Measurements from ENCODE around the gene BICDL1.

DNA sequence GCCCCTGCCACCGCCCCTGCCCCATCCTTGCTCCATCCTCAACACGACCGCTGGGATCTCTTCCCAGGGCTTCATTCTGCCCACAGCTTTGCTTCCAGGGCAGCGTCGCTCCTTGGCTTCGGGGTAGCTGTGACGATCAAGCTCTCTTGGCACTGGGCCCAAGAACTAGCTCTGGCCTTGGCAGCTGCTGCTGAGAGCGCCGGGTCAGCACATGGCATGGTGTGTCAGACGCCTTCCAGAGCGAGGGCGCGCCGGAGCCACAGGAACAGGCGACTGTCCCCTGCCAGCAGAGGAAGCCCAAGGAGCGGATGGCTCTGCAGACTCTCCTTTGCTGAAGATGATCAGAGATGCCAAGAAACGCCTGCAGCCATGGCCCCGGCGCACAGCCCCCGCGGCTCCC lies 111.6 kb downstream of the BICDL1 start:
- TF ChIP-seq, protein P1, sequence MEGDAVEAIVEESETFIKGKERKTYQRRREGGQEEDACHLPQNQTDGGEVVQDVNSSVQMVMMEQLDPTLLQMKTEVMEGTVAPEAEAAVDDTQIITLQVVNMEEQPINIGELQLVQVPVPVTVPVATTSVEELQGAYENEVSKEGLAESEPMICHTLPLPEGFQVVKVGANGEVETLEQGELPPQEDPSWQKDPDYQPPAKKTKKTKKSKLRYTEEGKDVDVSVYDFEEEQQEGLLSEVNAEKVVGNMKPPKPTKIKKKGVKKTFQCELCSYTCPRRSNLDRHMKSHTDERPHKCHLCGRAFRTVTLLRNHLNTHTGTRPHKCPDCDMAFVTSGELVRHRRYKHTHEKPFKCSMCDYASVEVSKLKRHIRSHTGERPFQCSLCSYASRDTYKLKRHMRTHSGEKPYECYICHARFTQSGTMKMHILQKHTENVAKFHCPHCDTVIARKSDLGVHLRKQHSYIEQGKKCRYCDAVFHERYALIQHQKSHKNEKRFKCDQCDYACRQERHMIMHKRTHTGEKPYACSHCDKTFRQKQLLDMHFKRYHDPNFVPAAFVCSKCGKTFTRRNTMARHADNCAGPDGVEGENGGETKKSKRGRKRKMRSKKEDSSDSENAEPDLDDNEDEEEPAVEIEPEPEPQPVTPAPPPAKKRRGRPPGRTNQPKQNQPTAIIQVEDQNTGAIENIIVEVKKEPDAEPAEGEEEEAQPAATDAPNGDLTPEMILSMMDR (IDR thresholded peaks at IDR 0.05): no peak
- TF ChIP-seq POLR2A (IDR thresholded peaks at IDR 0.05): no peak
